HepG2 (cell line): ENCODE results near the gene ZNF814. TPM values are rescaled to one million over a fixed set of nuclear protein-coding genes. Genes with fewer than 3 reads are reported as not detected.

Source experiments
- ATAD3A ChIP-seq: sonication (generic); formaldehyde crosslinking; IDR thresholded peaks from 2 replicates; pipeline ENCODE4 v1.4.0; 2020; ENCODE audit warnings: missing genetic modification reagents
- BRF2 ChIP-seq: sonication (generic); formaldehyde crosslinking; IDR thresholded peaks from 2 replicates; pipeline ENCODE4 v1.8.1; 2022; ENCODE audit warnings: mild to moderate bottlenecking, missing genetic modification reagents
- ELF1 ChIP-seq: sonication (generic); formaldehyde crosslinking; IDR thresholded peaks from 2 replicates; pipeline ENCODE4 v1.4.0; 2020; ENCODE audit warnings: missing genetic modification reagents
- ETV5 ChIP-seq: IDR thresholded peaks from 2 replicates; pipeline ENCODE4 v1.6.1; 2018; ENCODE audit warnings: missing biosample characterization, missing genetic modification reagents, inconsistent platforms, borderline replicate concordance
- GABPB1 ChIP-seq: IDR thresholded peaks from 2 replicates; pipeline ENCODE4 v1.6.1; 2016; ENCODE audit warnings: mild to moderate bottlenecking, missing genetic modification reagents, moderate library complexity, missing compliant biosample characterization
- GATA4 ChIP-seq: sonication (generic); IDR thresholded peaks from 2 replicates; pipeline ENCODE4 v1.6.1; 2016; ENCODE audit warnings: antibody characterized with exemption, low read depth, borderline replicate concordance
- PHF20 ChIP-seq: sonication (generic); formaldehyde crosslinking; IDR thresholded peaks from 2 replicates; pipeline ENCODE4 v1.5.0; 2020; ENCODE audit warnings: mild to moderate bottlenecking, missing genetic modification reagents
- SRSF1 ChIP-seq: fragments of 200-400 bp; formaldehyde crosslinking; optimal IDR thresholded peaks from 2 replicates; pipeline ENCODE3; 2017; ENCODE audit warnings: mild to moderate bottlenecking, low read depth, low read length, moderate library complexity
- THAP8 ChIP-seq: sonication (generic); formaldehyde crosslinking; IDR thresholded peaks from 2 replicates; pipeline ENCODE4 v1.5.1; 2020; ENCODE audit warnings: missing genetic modification reagents, mild to moderate bottlenecking, borderline replicate concordance
- USF2 ChIP-seq, 2 experiments: sonication (generic) in 1 of 2; formaldehyde crosslinking in 1 of 2; IDR thresholded peaks; 2 replicates each; pipeline versions ENCODE4 v1.5.1 to v1.6.1; 2011 to 2020; ENCODE audit warnings: borderline replicate concordance in 1 of 2, low read depth in 1 of 2, low read length in 1 of 2, mild to moderate bottlenecking in 1 of 2, missing genetic modification reagents in 1 of 2, moderate library complexity in 1 of 2
- ZBTB37 ChIP-seq: sonication (generic); formaldehyde crosslinking; IDR thresholded peaks from 2 replicates; pipeline ENCODE4 v1.4.0; 2020; ENCODE audit warnings: mild to moderate bottlenecking, missing genetic modification reagents
- ZFP41 ChIP-seq: sonication (generic); formaldehyde crosslinking; IDR thresholded peaks from 2 replicates; pipeline ENCODE4 v1.4.0; 2020; ENCODE audit warnings: mild to moderate bottlenecking, missing genetic modification reagents, borderline replicate concordance
- ZNF280B ChIP-seq: sonication (generic); formaldehyde crosslinking; IDR thresholded peaks from 2 replicates; pipeline ENCODE4 v1.5.0; 2020; ENCODE audit warnings: missing genetic modification reagents, mild to moderate bottlenecking, borderline replicate concordance
- ZNF670 ChIP-seq: sonication (generic); formaldehyde crosslinking; IDR thresholded peaks from 2 replicates; pipeline ENCODE4 v1.8.0; 2022; ENCODE audit warnings: mild to moderate bottlenecking, missing genetic modification reagents, borderline replicate concordance
- ZNF687 ChIP-seq: sonication (generic); formaldehyde crosslinking; IDR thresholded peaks from 2 replicates; pipeline ENCODE4 v1.5.1; 2020; ENCODE audit warnings: mild to moderate bottlenecking, missing genetic modification reagents, moderate library complexity
- ZNF816 ChIP-seq: sonication (generic); formaldehyde crosslinking; IDR thresholded peaks from 2 replicates; pipeline ENCODE4 v1.8.0; 2022; ENCODE audit warnings: missing genetic modification reagents, mild to moderate bottlenecking, borderline replicate concordance
- ZSCAN9 ChIP-seq: IDR thresholded peaks from 2 replicates; pipeline ENCODE4 v1.6.1; 2016; ENCODE audit warnings: borderline replicate concordance
- polyA plus RNA-seq, 8 experiments: library from polyadenylated mRNA; depleted of rRNA in 3 of 8; stranded (reverse) in 7 of 8; unstranded in 1 of 8; fragments of >200 nt; fragmentation: Illumina TruSeq in 4 of 8; extraction: Trizol in 4 of 8; gene quantifications; 2 replicates each; pipeline versions ENCODE4 v1.2.1 to v1.2.3, GENCODE V29; 2011 to 2016; ENCODE audit warnings: low read depth in 4 of 8, missing spikeins in 1 of 8, mixed read lengths in 1 of 8; ENCODE audit not compliant: insufficient read depth in 1 of 8
- total RNA-seq, 5 experiments: library from RNA; depleted of rRNA; stranded (reverse); fragments of >200 nt; fragmentation: Illumina TruSeq; extraction: Trizol; gene quantifications; 2 replicates each; pipeline ENCODE4 v1.2.3, GENCODE V29; 2016; ENCODE audit warnings: low read depth in 1 of 5

Gene ZNF814
- total and polyA plus RNA-seq, 2 of the 13 experiments (the other 11 are each of a cell fraction or from before 2014, with no cell fraction given): 2.5 to 3.4 TPM

GRCh38 chr19:57830071-57830602 is 58.7 kb downstream of the ZNF814 start, which contains the start of gene ZNF587B (continued):
- peak; percentile 67 for TF ChIP-seq ZNF687
- peak; percentile 49; the same call in 1 of the 2 replicates for TF ChIP-seq ELF1 (CRISPR knock-in tag)
- TF ChIP-seq ETV5: peak; percentile 41; the same call in 1 of the 2 replicates
- TF ChIP-seq SRSF1: no peak
- no peak for TF ChIP-seq BRF2
- TF ChIP-seq ZNF280B: peak; percentile 64; the same call in 1 of the 2 replicates
- TF ChIP-seq PHF20 (CRISPR knock-in tag): no peak
- TF ChIP-seq USF2 (IDR thresholded peaks at IDR 0.05; ENCODE audit: low read depth, low read length): no peak
- TF ChIP-seq USF2 (CRISPR knock-in tag; IDR thresholded peaks at IDR 0.05; ENCODE audit: borderline replicate concordance): peak; percentile 50; the same call in 1 of the 2 replicates
- no peak for TF ChIP-seq THAP8 (CRISPR knock-in tag)
- TF ChIP-seq ZNF670 (CRISPR knock-in tag): no peak
- no peak for TF ChIP-seq ZBTB37
- TF ChIP-seq ZFP41 (CRISPR knock-in tag): no peak
- TF ChIP-seq ZSCAN9 (CRISPR knock-in tag): no peak
- TF ChIP-seq GATA4: no peak
- no peak for TF ChIP-seq ATAD3A (CRISPR knock-in tag)
- no peak for TF ChIP-seq ZNF816 (CRISPR knock-in tag)
- TF ChIP-seq GABPB1 (CRISPR knock-in tag): peak; percentile 81
